Trophoblast cell (in vitro differentiated cells and primary cell): ENCODE measurements around the gene TOPAZ1.

Source experiments
- DNase-seq, 2 donors: peaks; one replicate each; pipeline ENCODE4 v3.0.0-alpha.2; 2016
- H2AFZ ChIP-seq: 2 replicates; pipeline ENCODE4 v1.6.1; 2013; ENCODE audit warnings: low read length, moderate library complexity, mild to moderate bottlenecking; ENCODE audit not compliant: insufficient read depth, poor library complexity
- H2AK5ac ChIP-seq: 2 replicates; pipeline ENCODE4 v1.6.1; 2013; ENCODE audit warnings: mild to moderate bottlenecking, low read length
- H2BK120ac ChIP-seq: 2 replicates; pipeline ENCODE4 v1.6.1; 2013; ENCODE audit warnings: low read length, mild to moderate bottlenecking, moderate library complexity; ENCODE audit not compliant: insufficient read depth, poor library complexity
- H2BK12ac ChIP-seq: 2 replicates; pipeline ENCODE4 v1.6.1; 2013; ENCODE audit warnings: mild to moderate bottlenecking, low read length, moderate library complexity
- H2BK5ac ChIP-seq: 2 replicates; pipeline ENCODE4 v1.6.1; 2013; ENCODE audit warnings: low read length, low read depth, moderate library complexity, mild to moderate bottlenecking; ENCODE audit not compliant: poor library complexity
- H3K14ac ChIP-seq: 2 replicates; pipeline ENCODE4 v1.6.1; 2013; ENCODE audit warnings: mild to moderate bottlenecking, low read length
- H3K18ac ChIP-seq: 2 replicates; pipeline ENCODE4 v1.6.1; 2013; ENCODE audit warnings: mild to moderate bottlenecking, low read length
- H3K23ac ChIP-seq: 2 replicates; pipeline ENCODE4 v1.6.1; 2013; ENCODE audit warnings: low read length
- H3K27ac ChIP-seq: 2 replicates; pipeline ENCODE4 v1.5.1; 2013; ENCODE audit warnings: low read depth, mild to moderate bottlenecking, inconsistent platforms, low read length, moderate library complexity
- H3K27me3 ChIP-seq: 2 replicates; pipeline ENCODE4 v1.6.1; 2013; ENCODE audit warnings: inconsistent platforms, mild to moderate bottlenecking, low read length, moderate library complexity; ENCODE audit not compliant: insufficient read depth
- H3K36me3 ChIP-seq, 2 experiments: 1 replicate in 1 of 2; 2 replicates in 1 of 2; pipeline ENCODE4 v1.6.1; 2013; ENCODE audit warnings: low read length in 2 of 2, mild to moderate bottlenecking in 2 of 2, moderate library complexity in 1 of 2; ENCODE audit not compliant: insufficient read depth in 2 of 2, control insufficient read depth in 1 of 2
- H3K4ac ChIP-seq: 2 replicates; pipeline ENCODE4 v1.6.1; 2013; ENCODE audit warnings: low read depth, mild to moderate bottlenecking, low read length, moderate library complexity
- H3K4me1 ChIP-seq, 2 experiments: 1 replicate in 1 of 2; 2 replicates in 1 of 2; pipeline ENCODE4 v1.6.1; 2013; ENCODE audit warnings: low read length in 2 of 2, mild to moderate bottlenecking in 2 of 2, moderate library complexity in 1 of 2; ENCODE audit not compliant: insufficient read depth in 2 of 2, control insufficient read depth in 1 of 2
- H3K4me2 ChIP-seq: 2 replicates; pipeline ENCODE4 v1.6.1; 2013; ENCODE audit warnings: inconsistent platforms, mild to moderate bottlenecking, low read length, moderate library complexity
- H3K4me3 ChIP-seq: 2 replicates; pipeline ENCODE4 v1.5.1; 2013; ENCODE audit warnings: mild to moderate bottlenecking, low read depth, low read length, inconsistent platforms
- H3K79me1 ChIP-seq: one replicate; pipeline ENCODE4 v1.6.1; 2013; ENCODE audit warnings: low read length
- H3K79me2 ChIP-seq: 2 replicates; pipeline ENCODE4 v1.6.1; 2013; ENCODE audit warnings: low read length, mild to moderate bottlenecking; ENCODE audit not compliant: control insufficient read depth, insufficient read depth, poor library complexity
- H3K9ac ChIP-seq: 2 replicates; pipeline ENCODE4 v1.6.1; 2013; ENCODE audit warnings: mild to moderate bottlenecking, low read length
- H3K9me3 ChIP-seq: 2 replicates; pipeline ENCODE4 v1.6.1; 2013; ENCODE audit warnings: low read depth, mild to moderate bottlenecking, control low read depth, inconsistent platforms, low read length; ENCODE audit not compliant: insufficient read depth
- H4K12ac ChIP-seq: 2 replicates; pipeline ENCODE4 v1.6.1; 2013; ENCODE audit warnings: low read depth, mild to moderate bottlenecking, low read length, moderate library complexity
- H4K8ac ChIP-seq: 2 replicates; pipeline ENCODE4 v1.6.1; 2013; ENCODE audit warnings: low read depth, mild to moderate bottlenecking, low read length, moderate library complexity
- H4K91ac ChIP-seq: one replicate; pipeline ENCODE4 v1.6.1; 2013; ENCODE audit warnings: low read depth, mild to moderate bottlenecking, low read length, moderate library complexity
- WGBS: extraction: QIAGEN DNeasy Blood & Tissue Kit; methylation state at CpG from one replicate; pipeline ENCODE4 v1.1.7; 2013; ENCODE audit warnings: missing lambda C conversion rate; ENCODE audit not compliant: insufficient read length, insufficient coverage; ENCODE audit errors: extremely low coverage; 5-methylcytosine and 5-hydroxymethylcytosine counted together

The TOPAZ1 gene

GRCh38 chr3:44359146-44359751 lies 117.6 kb downstream of the TOPAZ1 start:
- H3K27ac ChIP-seq, result peak overlapping the region; percentile 95
- H3K79me2 ChIP-seq, result peaks cover 2% of the 10 kb centered on the region
- no peak overlapping the region for H2AK5ac ChIP-seq
- H3K23ac ChIP-seq, result no peak overlapping the region
- no peak overlapping the region for H4K8ac ChIP-seq
- H3K4ac ChIP-seq, result no peak overlapping the region
- no peak overlapping the region for H2AFZ ChIP-seq
- no peak overlapping the region for H4K91ac ChIP-seq
- H3K79me1 ChIP-seq, result peaks cover 13% of the 10 kb centered on the region
- H3K27me3 ChIP-seq, result no peaks in the 10 kb centered on the region
- peaks cover 0 to 6% of the 10 kb centered on the region in 2 experiments for H3K36me3 ChIP-seq
- no peak overlapping the region for H3K4me3 ChIP-seq
- WGBS, result no CpG with 5 or more reads among the region's 3 CpGs
- no peak for DNase-seq
- H3K18ac ChIP-seq, result no peak overlapping the region
- no peaks in the 10 kb centered on the region for H3K9me3 ChIP-seq
- H3K14ac ChIP-seq, result no peak overlapping the region
- H2BK5ac ChIP-seq, result peak overlapping the region; percentile 79
- peaks cover 4 to 8% of the 10 kb centered on the region in 2 experiments for H3K4me1 ChIP-seq
- no peak overlapping the region for H2BK12ac ChIP-seq
- no peak overlapping the region for H4K12ac ChIP-seq
- peak overlapping the region; percentile 83 for H2BK120ac ChIP-seq
- no peak overlapping the region for H3K9ac ChIP-seq
- H3K4me2 ChIP-seq, result peak overlapping the region; percentile 33

- Histone ChIP-seq H2BK12ac (no peak overlapping the region), H2AK5ac (no peak overlapping the region), H3K4me1 (peaks cover 2 to 6% of the 10 kb centered on the region in 2 experiments), H3K27ac (no peak overlapping the region), H3K4me3 (no peak overlapping the region), H2BK120ac (no peak overlapping the region), H3K18ac (no peak overlapping the region), H3K23ac (no peak overlapping the region), H3K4ac (no peak overlapping the region), H3K79me2 (no peaks in the 10 kb centered on the region), H3K27me3 (no peaks in the 10 kb centered on the region), H3K4me2 (no peak overlapping the region), H4K8ac (no peak overlapping the region), H4K91ac (no peak overlapping the region), H3K14ac (no peak overlapping the region), H3K9me3 (no peaks in the 10 kb centered on the region), H3K79me1 (peaks cover 11% of the 10 kb centered on the region), H4K12ac (no peak overlapping the region), H3K9ac (no peak overlapping the region), H2AFZ (no peak overlapping the region), H3K36me3 (peaks cover 1 to 4% of the 10 kb centered on the region in 2 experiments), H2BK5ac (no peak overlapping the region)
- no CpG with 5 or more reads among the region's 2 CpGs for WGBS
- no peak for DNase-seq
Observed at GRCh38 chr3:44363591-44363990, 121.9 kb downstream of the TOPAZ1 start.

- no peak overlapping the region for H3K18ac ChIP-seq
- no peak overlapping the region for H4K12ac ChIP-seq
- no peak overlapping the region for H3K4ac ChIP-seq
- H3K79me1 ChIP-seq, result no peaks in the 10 kb centered on the region
- H3K4me3 ChIP-seq, result no peak overlapping the region
- H3K9me3 ChIP-seq, result no peaks in the 10 kb centered on the region
- no peaks in the 10 kb centered on the region for H3K27me3 ChIP-seq
- H3K36me3 ChIP-seq, result peaks cover 1 to 5% of the 10 kb centered on the region in 2 experiments
- no peaks in the 10 kb centered on the region for H3K4me1 ChIP-seq
- H3K23ac ChIP-seq, result no peak overlapping the region
- no peak overlapping the region for H2BK120ac ChIP-seq
- no peak overlapping the region for H2BK5ac ChIP-seq
- no peak overlapping the region for H3K27ac ChIP-seq
- H2AK5ac ChIP-seq, result no peak overlapping the region
- WGBS, result no CpG with 5 or more reads among the region's 1 CpG
- no peaks in the 10 kb centered on the region for H3K79me2 ChIP-seq
- H2AFZ ChIP-seq, result no peak overlapping the region
- H4K91ac ChIP-seq, result no peak overlapping the region
- H2BK12ac ChIP-seq, result no peak overlapping the region
- H3K4me2 ChIP-seq, result no peak overlapping the region
- no peak for DNase-seq
- no peak overlapping the region for H3K9ac ChIP-seq
- no peak overlapping the region for H4K8ac ChIP-seq
- no peak overlapping the region for H3K14ac ChIP-seq
Observed at GRCh38 chr3:44365952-44366351, 124.3 kb downstream of the TOPAZ1 start.

- Histone ChIP-seq H3K4me1 (no peaks in the 10 kb centered on the region), H2BK12ac (no peak overlapping the region), H3K4me2 (no peak overlapping the region), H3K79me1 (no peaks in the 10 kb centered on the region), H4K12ac (no peak overlapping the region), H2BK120ac (no peak overlapping the region), H4K91ac (no peak overlapping the region), H2AFZ (no peak overlapping the region), H3K4ac (no peak overlapping the region), H2BK5ac (no peak overlapping the region), H3K27ac (no peak overlapping the region), H3K23ac (no peak overlapping the region), H3K9ac (no peak overlapping the region), H3K27me3 (no peaks in the 10 kb centered on the region), H2AK5ac (no peak overlapping the region), H3K18ac (no peak overlapping the region), H3K4me3 (no peak overlapping the region), H4K8ac (no peak overlapping the region), H3K36me3 (peaks cover 1 to 3% of the 10 kb centered on the region in 2 experiments), H3K9me3 (no peaks in the 10 kb centered on the region), H3K79me2 (no peaks in the 10 kb centered on the region), H3K14ac (no peak overlapping the region)
- no CpG with 5 or more reads among the region's 1 CpG for WGBS
- DNase-seq, result no peak
Observed at GRCh38 chr3:44375450-44375849, 133.8 kb downstream of the TOPAZ1 start.
